HepG2 (cell line): ENCODE measurements around the gene ATP8B4.

Experiments
- EZH2 ChIP-seq: conservative IDR thresholded peaks from 2 replicates; pipeline ENCODE4 v1.6.1; 2012; ENCODE audit warnings: mild to moderate bottlenecking, low read depth, low read length, moderate library complexity
- IRF2 ChIP-seq: IDR thresholded peaks from 2 replicates; pipeline ENCODE4 v1.6.1; 2018; ENCODE audit warnings: missing genetic modification reagents, missing compliant biosample characterization
- ZKSCAN1 ChIP-seq: fragments of 150-350 bp; IDR thresholded peaks from 2 replicates; pipeline ENCODE4 v1.6.1; 2014; ENCODE audit warnings: low read length
- TF ChIP-seq, protein P1 (sequence below): sonication (generic); formaldehyde crosslinking; IDR thresholded peaks from 2 replicates; pipeline ENCODE4 v1.8.0; 2022; ENCODE audit warnings: mild to moderate bottlenecking, missing genetic modification reagents
- TF ChIP-seq, protein P2 (sequence below): sonication (generic); formaldehyde crosslinking; IDR thresholded peaks from 2 replicates; pipeline ENCODE4 v1.5.1; 2020; ENCODE audit warnings: mild to moderate bottlenecking, missing genetic modification reagents, moderate library complexity

DNA sequence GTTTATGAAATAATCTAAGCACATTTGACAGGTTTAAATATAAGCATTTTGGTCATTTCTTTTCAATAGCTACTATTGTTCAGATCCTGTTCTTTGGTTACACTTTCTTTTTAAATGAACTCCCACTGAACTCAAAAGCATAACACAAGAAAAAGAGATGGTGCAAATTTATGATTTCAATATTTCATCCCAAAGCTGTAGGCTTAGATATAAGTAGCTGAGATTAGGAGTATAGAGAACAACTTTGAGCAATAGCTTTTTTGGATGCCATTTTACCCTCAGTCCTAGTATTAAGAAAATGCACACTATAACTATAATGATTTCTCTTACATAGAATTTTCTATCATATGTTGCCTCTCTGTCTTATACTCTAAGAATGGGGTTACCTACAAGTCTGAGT lies 213.8 kb downstream of the ATP8B4 start:
- TF ChIP-seq ZKSCAN1, result no peak
- TF ChIP-seq, protein P1, sequence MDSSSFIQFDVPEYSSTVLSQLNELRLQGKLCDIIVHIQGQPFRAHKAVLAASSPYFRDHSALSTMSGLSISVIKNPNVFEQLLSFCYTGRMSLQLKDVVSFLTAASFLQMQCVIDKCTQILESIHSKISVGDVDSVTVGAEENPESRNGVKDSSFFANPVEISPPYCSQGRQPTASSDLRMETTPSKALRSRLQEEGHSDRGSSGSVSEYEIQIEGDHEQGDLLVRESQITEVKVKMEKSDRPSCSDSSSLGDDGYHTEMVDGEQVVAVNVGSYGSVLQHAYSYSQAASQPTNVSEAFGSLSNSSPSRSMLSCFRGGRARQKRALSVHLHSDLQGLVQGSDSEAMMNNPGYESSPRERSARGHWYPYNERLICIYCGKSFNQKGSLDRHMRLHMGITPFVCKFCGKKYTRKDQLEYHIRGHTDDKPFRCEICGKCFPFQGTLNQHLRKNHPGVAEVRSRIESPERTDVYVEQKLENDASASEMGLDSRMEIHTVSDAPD (CRISPR knock-in tag), result no peak
- no peak for TF ChIP-seq IRF2 (CRISPR knock-in tag)
- TF ChIP-seq EZH2, result no peak
- TF ChIP-seq, protein P2, sequence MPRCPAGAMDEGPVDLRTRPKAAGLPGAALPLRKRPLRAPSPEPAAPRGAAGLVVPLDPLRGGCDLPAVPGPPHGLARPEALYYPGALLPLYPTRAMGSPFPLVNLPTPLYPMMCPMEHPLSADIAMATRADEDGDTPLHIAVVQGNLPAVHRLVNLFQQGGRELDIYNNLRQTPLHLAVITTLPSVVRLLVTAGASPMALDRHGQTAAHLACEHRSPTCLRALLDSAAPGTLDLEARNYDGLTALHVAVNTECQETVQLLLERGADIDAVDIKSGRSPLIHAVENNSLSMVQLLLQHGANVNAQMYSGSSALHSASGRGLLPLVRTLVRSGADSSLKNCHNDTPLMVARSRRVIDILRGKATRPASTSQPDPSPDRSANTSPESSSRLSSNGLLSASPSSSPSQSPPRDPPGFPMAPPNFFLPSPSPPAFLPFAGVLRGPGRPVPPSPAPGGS (CRISPR knock-in tag), result no peak
